HepG2 (cell line): ENCODE data around the gene KCNS1. TPM values are rescaled to one million over a fixed set of nuclear protein-coding genes. Genes with fewer than 3 reads are reported as not detected.

Source experiments
- ATAC-seq: fragments of 200-7000 bp; cut with Tn5 transposase; 3 replicates; pipeline ENCODE4 v1.9.1; 2020; ENCODE audit warnings: mild to moderate bottlenecking, moderate library complexity
- BruUV-seq: library from RNA; stranded (reverse); fragments of 400-500 nt; replicated peaks from 2 replicates; lab custom pipeline; 2021; lab: Mats Ljungman, UMichigan
- CTCF ChIA-PET: fragments of 300-600 bp; formaldehyde crosslinking; extraction: SDS; loops from one replicate; lab custom pipeline; 2021; ENCODE audit warnings: low total read pairs, inconsistent platforms, low intra/inter-chr PET ratio; lab: Yijun Ruan, JAX
- POLR2A ChIA-PET: fragments of 350-600 bp; sonication (Branson Sonifier 250); formaldehyde crosslinking; loops from one replicate; lab custom pipeline; 2020; ENCODE audit warnings: antibody characterized with exemption, inconsistent platforms; lab: Yijun Ruan, JAX
- DNase-seq: peaks from one replicate; pipeline ENCODE4 v3.0.0-alpha.2; 2015; ENCODE audit warnings: low spot score
- FAIRE-seq: peaks from 3 replicates; lab custom pipeline; 2011; peaks lifted over from hg19 to GRCh38; lab: Jason Lieb, UNC
- H2AFZ ChIP-seq: one replicate; pipeline ENCODE4 v1.6.1; 2011; ENCODE audit warnings: low read length, inconsistent platforms
- H3K27ac ChIP-seq: fragments of 300-600 bp; 3 replicates; pipeline ENCODE4 v1.8.0; 2011; ENCODE audit warnings: mixed run types, mild to moderate bottlenecking, mixed read lengths, low read length, inconsistent platforms; ENCODE audit not compliant: insufficient read depth; ENCODE audit errors: extremely low read length
- H3K27me3 ChIP-seq, 2 experiments: fragments of 200-600 bp in 1 of 2; 2 replicates in 1 of 2; 3 replicates in 1 of 2; pipeline versions ENCODE4 v1.6.0 to v1.8.0; 2011; ENCODE audit warnings: low read length in 2 of 2, mild to moderate bottlenecking in 2 of 2, moderate library complexity in 2 of 2, inconsistent platforms in 1 of 2; ENCODE audit not compliant: insufficient read depth in 2 of 2, control insufficient read depth in 1 of 2
- H3K36me3 ChIP-seq, 2 experiments: fragments of 200-600 bp in 1 of 2; replicated peaks in 1 of 2; 2 replicates in 1 of 2; 3 replicates in 1 of 2; pipeline versions ENCODE4 v1.5.1 to v1.8.0; 2011; ENCODE audit warnings: low read length in 2 of 2, inconsistent platforms in 1 of 2; ENCODE audit not compliant: insufficient read depth in 2 of 2, control insufficient read depth in 1 of 2
- H3K4me1 ChIP-seq: 2 replicates; pipeline ENCODE4 v1.5.1; 2012; ENCODE audit warnings: low read length, inconsistent platforms; ENCODE audit not compliant: insufficient read depth
- H3K4me2 ChIP-seq: 2 replicates; pipeline ENCODE4 v1.6.0; 2011; ENCODE audit warnings: low read depth, low read length, inconsistent platforms
- H3K4me3 ChIP-seq, 3 experiments: fragments of 200-600 bp in 1 of 3; sonication (generic), shearing (Covaris generic) in 1 of 3; replicated peaks in 1 of 3; 2 replicates each; pipeline ENCODE4 v1.5.1; 2011 to 2016; ENCODE audit warnings: low read length in 3 of 3, inconsistent platforms in 2 of 3, low read depth in 2 of 3, mild to moderate bottlenecking in 2 of 3, control low read depth in 1 of 3, mixed read lengths in 1 of 3; ENCODE audit not compliant: insufficient read depth in 1 of 3
- H3K79me2 ChIP-seq: one replicate; pipeline ENCODE4 v1.6.1; 2011; ENCODE audit warnings: low read length, inconsistent platforms; ENCODE audit not compliant: insufficient read depth
- H3K9ac ChIP-seq: 2 replicates; pipeline ENCODE4 v1.6.0; 2011; ENCODE audit warnings: mild to moderate bottlenecking, low read depth, low read length, inconsistent platforms; ENCODE audit not compliant: insufficient read depth
- H3K9me3 ChIP-seq: 2 replicates; pipeline ENCODE4 v1.5.1; 2012; ENCODE audit warnings: mild to moderate bottlenecking, low read length
- H4K20me1 ChIP-seq: 2 replicates; pipeline ENCODE4 v1.6.0; 2011; ENCODE audit warnings: inconsistent platforms, mild to moderate bottlenecking, low read length, moderate library complexity; ENCODE audit not compliant: insufficient read depth
- ATF5 ChIP-seq: sonication (generic); formaldehyde crosslinking; IDR thresholded peaks from 2 replicates; pipeline ENCODE4 v1.4.0; 2020; ENCODE audit warnings: mild to moderate bottlenecking, low read depth, missing genetic modification reagents
- HCFC1 ChIP-seq: fragments of 150-350 bp; IDR thresholded peaks from 2 replicates; pipeline ENCODE4 v1.6.1; 2014; ENCODE audit warnings: low read depth, low read length
- HIC2 ChIP-seq: sonication (generic); formaldehyde crosslinking; IDR thresholded peaks from 2 replicates; pipeline ENCODE4 v1.9.0; 2022; ENCODE audit warnings: low read depth, missing genetic modification reagents
- NFKBIZ ChIP-seq: IDR thresholded peaks from 2 replicates; pipeline ENCODE4 v1.6.1; 2018; ENCODE audit warnings: missing genetic modification reagents, missing compliant biosample characterization
- SMAD3 ChIP-seq: sonication (generic); formaldehyde crosslinking; IDR thresholded peaks from 2 replicates; pipeline ENCODE4 v1.4.0; 2020; ENCODE audit warnings: missing genetic modification reagents
- SRSF1 ChIP-seq: fragments of 200-400 bp; formaldehyde crosslinking; optimal IDR thresholded peaks from 2 replicates; pipeline ENCODE3; 2017; ENCODE audit warnings: mild to moderate bottlenecking, low read depth, low read length, moderate library complexity
- ZNF558 ChIP-seq: sonication (generic); formaldehyde crosslinking; IDR thresholded peaks from 2 replicates; pipeline ENCODE4 v1.9.0; 2022; ENCODE audit warnings: mild to moderate bottlenecking, missing genetic modification reagents, borderline replicate concordance
- ZNF598 ChIP-seq: sonication (generic); formaldehyde crosslinking; IDR thresholded peaks from 2 replicates; pipeline ENCODE4 v1.5.1; 2020; ENCODE audit warnings: mild to moderate bottlenecking, missing genetic modification reagents, borderline replicate concordance
- ZNF792 ChIP-seq: IDR thresholded peaks from 2 replicates; pipeline ENCODE4 v1.6.1; 2016
- WGBS: methylation state at CpG from one replicate; pipeline ENCODE4 v1.1.6; 2017; ENCODE audit warnings: low lambda C conversion rate; 5-methylcytosine and 5-hydroxymethylcytosine counted together
- in situ Hi-C: cut with HindIII; loops from 2 replicates; pipeline ENCODE4 v1.10.0; 2017; ENCODE audit warnings: low pct_unique_long_range_greater_than_20kb; ENCODE audit not compliant: extremely low pct_ligation_motif_present
- intact Hi-C: fragments of 100-400 bp; cut with micrococcal nuclease; formaldehyde crosslinking; loops from one replicate; pipeline ENCODE4 v1.10.0; 2022; ENCODE audit not compliant: unreplicated experiment
- polyA plus RNA-seq, 8 experiments: library from polyadenylated mRNA; depleted of rRNA in 3 of 8; stranded (reverse) in 7 of 8; unstranded in 1 of 8; fragments of >200 nt; fragmentation: Illumina TruSeq in 4 of 8; extraction: Trizol in 4 of 8; gene quantifications; 2 replicates each; pipeline versions ENCODE4 v1.2.1 to v1.2.3, GENCODE V29; 2011 to 2016; ENCODE audit warnings: low read depth in 4 of 8, missing spikeins in 1 of 8, mixed read lengths in 1 of 8; ENCODE audit not compliant: insufficient read depth in 1 of 8
- total RNA-seq, 5 experiments: library from RNA; depleted of rRNA; stranded (reverse); fragments of >200 nt; fragmentation: Illumina TruSeq; extraction: Trizol; gene quantifications; 2 replicates each; pipeline ENCODE4 v1.2.3, GENCODE V29; 2016; ENCODE audit warnings: low read depth in 1 of 5
- TF ChIP-seq, protein P1 (sequence below): IDR thresholded peaks from 2 replicates; pipeline ENCODE4 v1.4.0; 2020; ENCODE audit warnings: mild to moderate bottlenecking, missing genetic modification reagents

The KCNS1 gene
- total and polyA plus RNA-seq, 2 of the 13 experiments (the other 11 are each of a cell fraction or from before 2014, with no cell fraction given) = 0.03 TPM; not detected in 1

DNA sequence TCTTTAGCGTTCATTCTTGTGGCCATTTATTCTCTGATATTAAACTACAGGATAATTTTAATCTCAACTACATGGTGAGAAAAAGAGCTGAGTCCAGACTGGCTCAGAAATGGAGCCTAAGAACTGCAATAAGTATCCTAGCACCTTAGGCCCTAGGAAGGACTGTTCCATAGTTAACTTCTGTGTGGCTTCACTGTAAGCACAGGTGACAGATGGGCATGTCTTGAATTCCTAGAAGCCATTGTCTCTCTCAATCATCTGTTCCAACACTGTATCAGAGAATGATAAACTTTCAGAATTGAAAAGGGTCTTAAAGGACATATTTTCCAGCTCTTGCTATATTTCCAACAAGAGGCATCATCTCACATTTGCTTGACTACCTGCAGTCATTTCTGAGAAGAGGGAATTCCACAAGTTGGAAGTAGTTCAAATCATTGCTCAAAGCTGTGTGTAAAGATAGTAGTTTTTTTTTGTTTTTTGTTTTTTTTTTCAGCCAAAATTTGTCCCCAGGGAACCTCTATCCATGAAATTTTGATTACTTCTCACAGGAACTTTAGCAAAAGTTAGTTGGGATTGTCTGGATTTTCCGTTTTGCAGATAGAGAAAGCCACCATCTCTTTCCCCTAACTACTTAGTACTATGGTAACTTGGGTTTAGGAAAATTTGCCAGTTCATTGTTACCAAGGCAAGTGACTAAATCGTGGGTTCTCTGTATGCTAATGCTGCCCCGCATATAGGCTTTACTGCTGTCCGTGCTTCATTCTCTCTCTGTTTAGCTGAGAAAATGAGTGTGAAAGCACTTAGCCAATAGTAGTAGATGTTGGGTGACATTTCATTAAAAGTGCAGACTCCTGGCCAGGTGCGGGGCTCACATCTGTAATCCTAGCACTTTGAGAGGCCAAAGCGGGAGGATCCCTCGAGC, 47.2 kb downstream of the KCNS1 start:
- intact Hi-C loops = no loop called here
- no peak for ATAC-seq

GRCh38 chr20:45052698-45053429, 48.1 kb downstream of the KCNS1 start:
- ATAC-seq (no peak), DNase-seq (no peak), FAIRE-seq (no peak)
- ChIA-PET CTCF (no interaction called here), POLR2A (no interaction called here)
- 82% methylated on average over 7 of the region's 7 CpGs for WGBS
- BruUV-seq = no TSS peak
- intact Hi-C loops = no loop called here
- Histone ChIP-seq H3K4me2 (no peak overlapping the region), H4K20me1 (no peaks in the 10 kb centered on the region), H3K27ac (no peak overlapping the region), H3K4me3 (no peak overlapping the region), H2AFZ (no peak overlapping the region), H3K4me1 (no peaks in the 10 kb centered on the region), H3K9me3 (no peaks in the 10 kb centered on the region), H3K9ac (no peak overlapping the region), H3K36me3 (peaks cover 13 to 28% of the 10 kb centered on the region in 2 experiments), H3K27me3 (no peaks in the 10 kb centered on the region), H3K79me2 (no peaks in the 10 kb centered on the region)
- in situ Hi-C loops = no loop called here
- no peak for TF ChIP-seq ATF5
- TF ChIP-seq NFKBIZ (CRISPR knock-in tag) = no peak
- no peak for TF ChIP-seq HIC2
- TF ChIP-seq SMAD3 = no peak
- TF ChIP-seq, protein P1, sequence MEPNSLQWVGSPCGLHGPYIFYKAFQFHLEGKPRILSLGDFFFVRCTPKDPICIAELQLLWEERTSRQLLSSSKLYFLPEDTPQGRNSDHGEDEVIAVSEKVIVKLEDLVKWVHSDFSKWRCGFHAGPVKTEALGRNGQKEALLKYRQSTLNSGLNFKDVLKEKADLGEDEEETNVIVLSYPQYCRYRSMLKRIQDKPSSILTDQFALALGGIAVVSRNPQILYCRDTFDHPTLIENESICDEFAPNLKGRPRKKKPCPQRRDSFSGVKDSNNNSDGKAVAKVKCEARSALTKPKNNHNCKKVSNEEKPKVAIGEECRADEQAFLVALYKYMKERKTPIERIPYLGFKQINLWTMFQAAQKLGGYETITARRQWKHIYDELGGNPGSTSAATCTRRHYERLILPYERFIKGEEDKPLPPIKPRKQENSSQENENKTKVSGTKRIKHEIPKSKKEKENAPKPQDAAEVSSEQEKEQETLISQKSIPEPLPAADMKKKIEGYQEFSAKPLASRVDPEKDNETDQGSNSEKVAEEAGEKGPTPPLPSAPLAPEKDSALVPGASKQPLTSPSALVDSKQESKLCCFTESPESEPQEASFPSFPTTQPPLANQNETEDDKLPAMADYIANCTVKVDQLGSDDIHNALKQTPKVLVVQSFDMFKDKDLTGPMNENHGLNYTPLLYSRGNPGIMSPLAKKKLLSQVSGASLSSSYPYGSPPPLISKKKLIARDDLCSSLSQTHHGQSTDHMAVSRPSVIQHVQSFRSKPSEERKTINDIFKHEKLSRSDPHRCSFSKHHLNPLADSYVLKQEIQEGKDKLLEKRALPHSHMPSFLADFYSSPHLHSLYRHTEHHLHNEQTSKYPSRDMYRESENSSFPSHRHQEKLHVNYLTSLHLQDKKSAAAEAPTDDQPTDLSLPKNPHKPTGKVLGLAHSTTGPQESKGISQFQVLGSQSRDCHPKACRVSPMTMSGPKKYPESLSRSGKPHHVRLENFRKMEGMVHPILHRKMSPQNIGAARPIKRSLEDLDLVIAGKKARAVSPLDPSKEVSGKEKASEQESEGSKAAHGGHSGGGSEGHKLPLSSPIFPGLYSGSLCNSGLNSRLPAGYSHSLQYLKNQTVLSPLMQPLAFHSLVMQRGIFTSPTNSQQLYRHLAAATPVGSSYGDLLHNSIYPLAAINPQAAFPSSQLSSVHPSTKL (CRISPR knock-in tag) = no peak
- TF ChIP-seq SRSF1 = no peak
- TF ChIP-seq ZNF792 (CRISPR knock-in tag) = no peak
- TF ChIP-seq ZNF598 (CRISPR knock-in tag) = no peak

More for the DNA sequence above, 47.2 kb downstream of the KCNS1 start:
- ChIA-PET CTCF (no interaction called here), POLR2A (no interaction called here)
- WGBS = 85% methylated on average over 8 of the region's 8 CpGs
- FAIRE-seq (no peak), DNase-seq (no peak)
- no peaks in the 10 kb centered on the region for H3K27me3 ChIP-seq
- TF ChIP-seq HCFC1 (no peak), ZNF558 (no peak)
- no peak overlapping the region for H3K9ac ChIP-seq
- in situ Hi-C loops = no loop called here
- H3K4me3 ChIP-seq = no peak overlapping the region
- H4K20me1 ChIP-seq = no peaks in the 10 kb centered on the region
- no peak overlapping the region for H2AFZ ChIP-seq
- peaks cover 13 to 28% of the 10 kb centered on the region in 2 experiments for H3K36me3 ChIP-seq
- no peaks in the 10 kb centered on the region for H3K9me3 ChIP-seq
- no peak overlapping the region for H3K4me2 ChIP-seq
- no peak overlapping the region for H3K27ac ChIP-seq
- no TSS peak for BruUV-seq
- H3K79me2 ChIP-seq = no peaks in the 10 kb centered on the region
- no peaks in the 10 kb centered on the region for H3K4me1 ChIP-seq
